HG03571 (cell line): Measurements from ENCODE around the gene TRMU.
"Not testable (repeated sequence)": the region's sequence is repeated elsewhere in the genome, so short reads cannot be mapped to it uniquely, and the experiment has no call there.

Experiments
- ATAC-seq: cut with Tn5 transposase; IDR thresholded peaks from one replicate; pipeline ENCODE4 v1.9.1; 2021; ENCODE audit not compliant: unreplicated experiment

Gene TRMU

DNA sequence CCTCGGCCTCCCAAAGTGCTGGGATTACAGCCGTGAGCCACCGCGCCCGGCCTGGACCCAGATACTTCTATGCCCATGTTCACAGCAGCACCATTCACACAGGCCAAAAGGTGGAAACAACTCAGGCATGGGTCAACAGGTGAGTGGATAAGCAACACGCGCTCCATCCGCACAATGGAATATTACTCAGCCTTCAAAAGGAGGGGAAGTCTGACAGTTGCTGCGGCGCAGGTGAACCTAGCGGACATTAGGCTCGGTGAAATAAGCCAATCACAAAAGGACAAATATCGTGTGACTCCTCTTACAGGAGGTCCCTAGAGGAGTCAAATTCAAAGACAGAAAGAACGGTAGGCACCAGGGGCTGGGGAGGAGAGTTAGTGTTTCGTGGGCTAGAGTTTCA is 47.0 kb downstream of the TRMU start:
- no peak for ATAC-seq

DNA sequence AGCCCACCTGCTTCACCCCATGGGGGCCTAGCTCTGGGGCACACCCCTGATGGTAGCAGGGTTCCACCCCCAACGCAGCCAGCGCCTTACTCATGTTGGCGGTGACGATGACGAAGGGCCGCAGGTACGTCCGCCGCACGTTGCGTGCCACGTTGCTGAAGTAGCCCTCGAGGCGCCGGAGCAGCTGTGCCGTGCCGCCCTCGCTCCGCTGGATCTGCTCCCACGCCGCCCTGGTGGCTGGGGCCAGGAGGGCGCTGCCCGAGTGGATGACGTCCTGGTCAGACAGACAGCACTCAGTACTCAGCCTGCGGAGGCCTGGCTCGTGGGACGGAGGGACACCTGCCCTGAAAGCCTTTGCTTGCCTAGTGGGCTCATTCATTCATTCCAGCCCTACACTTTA is 50.8 kb downstream of the TRMU start:
- ATAC-seq, result no peak

DNA sequence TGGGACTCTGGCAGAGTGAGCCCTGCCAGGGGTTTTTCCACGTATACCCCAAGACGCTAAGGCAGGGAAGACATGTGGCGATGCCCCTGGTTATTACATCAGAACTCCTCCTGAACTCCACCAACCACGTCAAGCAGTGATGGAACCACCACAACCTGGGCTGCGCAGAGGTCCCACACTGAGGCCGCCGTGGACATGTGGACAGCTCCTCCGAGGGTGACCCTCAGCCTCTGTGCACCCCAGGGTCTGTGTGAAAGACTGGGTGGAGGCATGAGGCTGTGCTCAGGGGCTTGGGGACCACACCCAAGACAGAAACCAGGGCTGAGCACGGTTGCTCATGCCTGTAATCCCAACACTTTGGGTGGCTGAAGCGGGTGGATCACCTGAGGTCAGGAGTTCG is 52.2 kb downstream of the TRMU start:
- no peak for ATAC-seq

DNA sequence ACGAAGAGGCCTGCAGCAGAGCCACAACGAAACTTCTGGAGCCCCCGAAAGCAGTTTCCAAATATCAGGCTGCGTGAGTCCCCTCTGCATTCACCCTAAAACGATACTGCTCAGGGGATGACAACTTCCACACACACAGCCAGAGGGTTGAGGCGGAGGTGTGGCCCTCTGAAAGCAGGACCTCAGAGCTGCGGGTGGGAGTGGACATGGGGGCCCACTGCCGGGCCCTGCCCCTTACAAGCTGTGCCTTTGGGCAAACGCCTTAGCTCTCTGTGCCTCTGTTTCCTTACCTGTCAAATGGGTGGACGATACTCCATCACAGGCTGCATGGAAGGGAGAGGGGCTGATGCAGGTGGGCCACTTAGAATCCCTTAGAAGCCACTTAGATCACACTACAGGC is 53.1 kb downstream of the TRMU start:
- no peak for ATAC-seq

DNA sequence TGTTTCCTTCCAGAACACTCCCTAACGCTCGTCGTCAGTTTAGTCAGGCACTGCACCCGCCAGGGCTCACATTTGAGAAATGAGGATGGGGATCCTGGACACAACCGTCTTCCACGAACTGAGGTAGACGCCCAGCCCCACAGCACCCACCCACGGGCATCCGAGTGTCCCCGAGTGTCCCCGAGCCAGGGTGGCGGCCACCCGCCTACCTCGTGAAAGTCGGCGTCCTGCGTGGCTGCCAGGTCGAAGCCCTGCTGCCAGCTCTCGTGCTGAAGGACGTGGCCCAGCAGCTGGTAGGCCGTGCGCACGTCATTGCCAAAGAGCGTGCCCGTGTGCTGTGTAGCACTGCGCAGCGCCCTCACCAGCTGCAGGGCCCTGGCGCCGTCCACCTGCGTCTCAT is 53.6 kb downstream of the TRMU start:
- no peak for ATAC-seq

DNA sequence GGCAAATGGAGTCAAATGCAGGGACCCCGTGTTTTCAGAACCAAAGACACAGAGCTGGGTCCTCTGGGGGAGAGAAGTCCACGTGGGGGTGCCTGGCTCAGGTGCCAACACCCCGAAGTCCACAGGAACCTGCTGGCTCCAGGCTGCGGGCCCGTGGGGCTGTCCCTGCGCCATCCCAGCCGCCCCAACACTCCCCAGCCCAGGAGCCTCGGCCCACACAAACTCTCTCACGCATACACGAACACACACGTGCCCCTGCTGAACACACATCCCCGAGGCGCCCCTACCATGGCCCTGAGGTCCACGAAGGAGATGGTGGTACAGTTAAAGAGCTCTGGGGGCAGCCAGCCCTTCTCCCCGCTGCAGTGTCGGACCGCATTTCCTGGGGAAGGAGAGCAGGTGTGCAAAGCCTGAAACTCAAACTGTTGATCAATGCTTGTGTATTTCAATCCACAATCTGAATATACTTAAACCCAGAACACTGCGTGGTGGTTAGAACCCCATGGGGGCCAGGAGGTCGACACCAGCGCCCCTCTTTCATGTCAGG is 54.7 kb downstream of the TRMU start:
- ATAC-seq, result no peak

DNA sequence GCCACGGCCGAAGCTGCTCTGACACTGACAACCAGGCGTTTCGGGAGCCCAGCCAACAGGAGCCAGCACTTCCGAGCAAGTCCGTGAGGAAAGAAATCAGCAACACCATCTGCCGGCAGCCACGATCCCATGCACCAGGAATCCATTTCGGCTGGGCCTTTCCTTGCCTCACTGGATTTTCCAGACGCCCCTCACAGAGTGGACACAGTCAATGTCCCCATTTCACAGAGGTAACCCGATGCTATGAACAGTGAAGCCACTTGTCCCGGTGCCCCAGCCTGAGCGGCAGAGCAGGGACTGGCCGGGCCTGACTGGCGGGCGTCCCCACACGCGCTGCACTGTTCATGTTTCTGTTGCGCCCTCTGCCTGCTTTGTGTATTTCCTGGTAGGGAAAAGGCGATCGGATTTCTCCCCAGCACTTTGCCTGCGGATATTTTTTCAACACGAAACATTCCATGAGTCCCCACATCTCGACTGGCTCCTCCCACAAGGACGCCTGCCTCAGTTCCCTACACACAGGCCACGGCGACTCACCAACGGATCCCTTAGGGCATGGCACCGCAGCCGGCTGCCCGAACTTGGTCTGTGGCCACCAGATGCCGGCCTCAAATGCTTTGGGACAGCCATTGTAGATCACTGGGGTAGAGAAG is 55.3 kb downstream of the TRMU start:
- ATAC-seq, result no peak

DNA sequence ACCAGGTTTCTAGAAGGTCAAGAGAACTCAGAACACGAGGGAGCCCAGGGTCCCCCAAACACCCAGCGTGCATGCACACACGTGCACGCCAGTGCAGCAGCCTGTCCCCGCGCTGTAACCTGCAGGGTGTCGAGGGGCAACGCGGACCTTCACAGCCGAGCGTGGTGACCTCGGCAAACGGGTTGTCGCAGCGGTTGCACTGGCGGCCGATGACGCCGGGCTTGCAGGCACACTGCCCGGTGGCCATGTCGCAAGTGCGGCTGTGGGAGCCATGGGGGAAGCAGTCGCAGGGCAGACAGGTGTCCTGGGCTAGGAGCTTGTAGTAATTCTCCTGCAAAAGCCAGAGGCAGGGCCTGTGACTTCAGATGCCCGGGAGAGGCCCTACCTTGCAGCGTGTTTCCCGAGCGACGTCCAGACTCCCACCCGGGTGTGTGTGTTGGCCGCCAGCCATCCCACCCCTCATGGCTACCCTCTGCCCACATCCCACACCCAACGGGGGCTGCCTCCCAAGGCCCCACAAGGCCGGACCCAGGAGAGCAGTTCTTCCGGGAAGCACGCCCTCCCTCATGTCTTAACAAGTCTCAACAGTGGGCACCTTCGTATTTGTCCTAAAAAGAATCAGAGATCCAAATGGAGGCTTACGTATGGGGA is 56.1 kb downstream of the TRMU start:
- ATAC-seq, result no peak

DNA sequence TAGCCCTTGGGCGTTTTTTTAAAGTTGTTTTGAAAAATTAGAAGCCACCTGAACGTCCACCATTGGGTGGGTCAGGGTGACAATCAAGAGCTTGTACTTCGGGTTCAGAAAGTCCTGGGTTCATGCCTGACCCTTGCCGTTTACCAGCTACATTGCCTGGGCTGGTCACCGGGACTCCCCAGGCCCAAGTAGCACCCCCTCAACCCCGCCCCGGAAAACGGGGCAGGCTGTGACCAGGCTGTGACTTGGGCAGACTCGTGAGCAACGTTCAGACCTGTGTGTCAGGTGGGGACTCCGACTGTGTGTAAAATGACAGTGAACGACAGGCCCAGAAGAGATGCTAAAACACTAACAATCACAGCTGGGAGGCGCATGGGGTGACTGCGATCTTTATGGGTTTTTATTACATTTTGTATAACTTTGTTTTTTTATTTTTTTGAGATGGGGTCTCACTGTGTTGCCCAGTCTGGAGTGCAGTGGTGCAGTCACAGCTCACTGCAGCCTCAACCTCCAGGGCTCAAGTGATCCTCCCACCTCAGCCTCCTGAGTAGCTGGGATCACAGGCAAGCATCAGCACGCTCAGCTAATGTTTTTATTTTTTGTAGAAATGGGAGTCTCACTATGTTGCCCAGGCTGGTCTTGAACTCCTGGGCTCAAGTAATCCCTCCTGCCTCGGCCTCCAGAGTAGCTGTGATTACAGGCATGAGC is 56.8 kb downstream of the TRMU start:
- ATAC-seq, result no peak

DNA sequence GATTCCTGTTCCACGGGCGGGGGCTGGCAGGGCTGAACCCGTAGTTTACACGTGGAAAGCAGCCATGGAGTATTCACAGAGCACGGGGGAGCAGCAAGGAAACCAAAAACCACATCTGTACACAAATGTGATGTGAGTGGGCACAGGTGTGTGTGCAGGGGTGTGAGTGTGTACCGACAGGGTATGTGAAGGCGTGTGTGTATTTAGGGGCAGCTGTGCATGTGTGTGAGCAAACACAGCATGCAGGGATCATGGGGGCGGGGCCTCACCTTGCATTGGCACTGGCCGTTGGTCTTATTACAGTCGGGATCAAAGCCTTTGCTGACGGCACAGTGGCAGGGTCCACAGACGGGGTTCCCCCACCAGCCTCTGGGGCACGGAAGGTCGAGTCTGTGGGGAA is 58.4 kb downstream of the TRMU start:
- ATAC-seq, result no peak

DNA sequence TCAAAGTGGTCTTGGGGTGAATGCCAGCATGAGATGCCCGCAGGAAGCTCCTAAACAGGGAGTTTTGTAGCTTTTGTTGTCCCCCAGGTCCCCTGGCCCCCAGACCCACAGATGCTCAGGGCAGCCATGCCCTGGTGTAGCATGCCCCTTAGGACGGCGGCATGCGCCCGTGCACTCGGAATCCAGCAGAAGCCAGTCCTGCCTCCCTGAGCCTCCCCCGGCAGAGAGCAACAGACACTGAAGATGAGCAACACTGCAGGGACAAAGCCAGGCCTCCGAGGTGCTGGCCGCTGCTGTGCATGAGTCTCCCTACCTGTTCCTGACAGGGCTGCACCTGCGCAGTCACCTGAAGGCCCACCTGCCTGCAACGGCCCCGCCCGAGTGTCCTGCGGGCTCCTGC is 59.1 kb downstream of the TRMU start:
- no peak for ATAC-seq

DNA sequence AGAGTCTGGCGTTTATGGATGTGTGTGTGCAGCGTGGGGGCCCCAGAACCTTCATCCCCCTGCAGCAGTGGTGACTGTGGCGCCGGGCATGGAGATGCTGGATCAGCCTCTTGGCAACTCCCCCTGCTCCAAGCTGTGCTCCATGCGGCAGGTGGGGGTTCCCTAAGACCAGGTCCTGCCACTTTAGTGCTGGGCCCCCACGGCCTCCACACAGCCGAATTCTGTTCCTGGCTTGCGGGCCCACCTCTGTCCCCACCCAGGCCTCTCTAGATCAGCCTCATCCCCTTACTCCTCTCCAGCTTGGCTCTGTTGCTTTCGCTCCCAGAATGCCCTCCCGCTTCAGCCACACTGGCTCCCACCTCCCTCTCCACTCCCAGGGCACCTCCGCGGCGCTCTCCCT is 59.6 kb downstream of the TRMU start:
- ATAC-seq, result no peak

DNA sequence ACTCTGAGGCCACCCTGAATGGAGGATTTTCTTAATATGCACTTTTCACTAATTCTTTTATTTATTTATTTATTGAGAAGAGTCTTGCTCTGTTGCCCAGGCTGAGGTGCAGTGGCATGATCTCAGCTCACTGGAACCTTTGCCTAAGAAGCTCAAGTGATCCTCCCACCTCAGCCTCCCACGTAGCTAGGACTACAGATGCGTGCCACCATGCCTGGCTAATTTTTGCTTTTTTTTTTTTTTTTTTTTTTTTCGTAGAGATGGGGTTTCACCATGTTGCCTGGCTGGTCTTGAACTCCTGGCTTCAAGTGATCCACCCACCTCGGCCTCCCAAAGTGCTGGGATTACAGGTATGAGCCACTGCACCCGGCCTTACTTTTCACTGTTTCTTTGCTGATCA is 61.5 kb downstream of the TRMU start:
- ATAC-seq, result not testable (repeated sequence)

DNA sequence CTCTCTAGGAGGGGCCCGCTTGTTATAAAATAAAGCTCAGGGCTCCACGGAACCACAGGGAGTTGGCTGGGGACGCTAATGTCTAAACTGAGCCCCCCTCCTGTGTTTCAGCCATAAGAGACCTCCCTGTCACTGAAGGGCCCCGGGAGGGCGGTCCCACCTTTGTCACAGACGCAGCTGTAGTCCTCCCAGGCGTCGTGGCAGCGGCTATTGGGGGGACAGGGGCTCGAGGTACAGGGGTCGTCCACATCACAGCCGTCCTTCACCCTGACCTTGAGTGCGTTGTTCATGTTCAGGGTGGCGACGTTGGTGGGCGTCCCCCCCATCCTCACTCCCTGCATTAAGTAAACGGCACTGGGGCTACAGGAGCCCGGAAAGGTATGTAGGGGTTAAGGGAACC is 62.0 kb downstream of the TRMU start:
- ATAC-seq, result no peak

DNA sequence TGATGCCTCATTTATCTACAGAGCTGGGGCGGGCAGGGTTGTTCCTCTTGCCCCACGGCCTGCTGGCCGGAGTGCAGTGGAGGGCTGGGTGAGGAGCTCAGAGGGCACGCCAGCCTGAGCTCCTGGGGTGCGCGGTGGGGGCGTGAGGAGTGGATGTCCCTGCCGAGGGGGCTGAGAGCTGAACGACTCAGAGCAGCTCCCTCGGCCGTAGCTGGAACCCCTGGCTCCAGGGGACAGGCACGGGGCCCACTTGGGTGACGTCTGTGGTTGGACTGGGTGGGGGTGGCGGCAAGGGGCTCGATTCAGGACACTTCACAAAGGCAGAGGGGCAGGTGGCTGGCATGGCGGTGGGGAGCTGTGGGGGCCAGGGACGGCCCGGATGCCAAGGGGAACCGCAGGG is 62.4 kb downstream of the TRMU start:
- no peak for ATAC-seq

DNA sequence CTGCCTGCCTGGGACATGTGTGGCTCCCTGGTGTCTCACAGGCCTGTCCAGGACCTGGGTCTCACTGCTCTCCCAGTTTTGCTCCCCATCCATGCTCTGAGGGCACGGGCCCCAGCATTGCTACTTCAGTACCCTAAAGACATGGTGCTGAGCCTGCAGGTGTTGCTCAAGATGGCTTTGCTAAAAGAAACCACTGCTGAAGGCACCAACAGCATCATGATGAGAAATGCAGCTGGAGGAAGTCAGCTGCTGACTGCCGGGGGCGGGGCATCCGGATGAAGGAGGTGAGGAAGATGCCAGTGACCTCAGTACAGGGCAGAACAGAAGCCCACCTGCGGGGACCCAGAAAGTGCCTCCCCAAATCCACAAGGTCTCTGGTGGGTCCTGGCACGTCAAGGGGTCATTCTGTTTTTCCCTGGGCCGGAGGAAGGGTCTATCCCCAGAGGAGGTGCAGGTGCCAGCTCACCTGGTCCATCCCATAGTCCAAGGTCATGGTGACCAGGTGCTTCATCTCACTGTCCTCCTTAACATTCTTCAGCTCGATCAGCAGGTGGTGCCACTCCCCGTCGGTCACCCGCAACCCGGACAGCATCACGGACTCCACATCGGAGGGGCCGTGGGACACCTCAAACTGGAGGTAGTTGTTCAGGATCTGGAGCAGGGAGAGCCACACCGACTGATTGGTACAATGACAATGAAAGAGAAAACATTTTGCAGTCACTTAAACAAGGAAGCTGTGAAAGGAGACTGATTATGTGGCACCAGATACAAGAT is 63.9 kb downstream of the TRMU start:
- no peak for ATAC-seq

DNA sequence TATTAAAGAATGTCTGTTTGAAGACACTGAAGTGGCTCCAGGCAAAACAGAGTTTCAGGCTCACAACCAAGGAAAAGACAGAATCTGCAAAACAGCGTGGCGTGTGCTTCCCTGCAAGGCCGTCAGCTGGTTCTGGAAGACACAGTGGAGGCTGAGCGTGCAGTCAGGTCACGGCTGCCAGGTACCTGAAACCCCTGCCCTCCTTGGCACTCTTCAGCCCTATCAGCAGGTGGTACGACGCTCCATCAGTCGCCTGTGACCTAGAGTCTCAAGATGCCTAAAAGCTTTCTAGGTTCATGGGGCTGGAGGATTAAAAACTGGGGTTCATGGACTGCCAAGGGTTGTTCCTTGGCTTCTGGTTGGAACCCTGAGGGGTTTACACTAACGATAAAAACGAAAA is 65.9 kb downstream of the TRMU start:
- no peak for ATAC-seq

DNA sequence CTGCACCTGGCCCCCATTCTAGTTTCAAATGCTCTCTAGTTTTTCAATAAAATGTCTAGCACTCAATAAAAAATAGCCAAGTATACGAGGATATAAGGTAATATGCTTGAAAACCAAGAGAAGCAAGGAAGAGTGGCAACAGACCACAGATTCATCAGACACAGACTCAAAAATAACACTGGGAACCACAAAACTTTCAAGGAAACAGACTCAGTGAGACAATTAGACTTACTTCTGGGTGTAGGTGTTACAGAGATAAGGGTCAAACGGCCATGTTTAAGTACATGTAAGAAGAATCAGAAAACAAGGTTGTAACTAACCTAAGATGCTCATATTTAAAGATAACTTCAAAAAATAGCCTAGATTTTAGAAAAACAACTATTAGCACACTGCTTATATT is 67.0 kb downstream of the TRMU start:
- ATAC-seq, result no peak

DNA sequence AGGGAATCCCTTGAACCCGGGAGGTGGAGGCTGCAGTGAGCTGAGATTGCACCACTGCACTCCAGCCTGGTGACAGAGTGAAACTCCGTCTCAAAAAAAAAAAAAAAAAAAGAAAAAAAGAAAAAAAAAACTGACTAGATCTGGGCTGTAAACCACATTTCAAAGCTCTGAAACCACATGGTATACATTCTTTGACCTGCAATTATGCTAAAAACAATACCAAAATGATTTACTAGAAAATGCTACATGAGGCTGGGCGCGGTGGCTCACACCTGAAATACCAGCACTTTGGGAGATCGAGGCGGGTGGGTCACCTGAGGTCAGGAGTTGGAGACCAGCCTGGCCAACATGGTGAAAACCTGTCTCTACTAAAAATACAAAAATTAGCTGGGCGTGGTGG is 68.4 kb downstream of the TRMU start:
- not testable (repeated sequence) for ATAC-seq

DNA sequence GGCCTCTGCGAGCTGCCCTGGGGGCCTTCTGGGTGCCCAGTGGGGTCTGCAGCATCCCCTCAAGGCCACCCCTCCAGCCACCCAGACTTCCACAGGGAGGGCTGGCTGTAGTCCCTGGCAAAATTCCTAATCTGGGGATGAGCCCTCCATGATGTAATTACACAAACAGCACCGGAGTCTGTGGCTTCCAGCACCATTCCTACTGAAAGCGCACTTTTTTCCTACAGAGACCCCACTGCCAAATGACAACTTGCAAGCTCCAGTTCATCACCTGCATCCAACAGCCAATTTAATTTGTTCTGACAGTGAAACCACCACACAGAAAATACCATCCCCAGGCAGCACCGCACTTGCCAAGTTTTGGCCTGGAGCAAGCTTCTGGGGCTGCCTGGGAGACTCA is 70.4 kb downstream of the TRMU start:
- no peak for ATAC-seq

DNA sequence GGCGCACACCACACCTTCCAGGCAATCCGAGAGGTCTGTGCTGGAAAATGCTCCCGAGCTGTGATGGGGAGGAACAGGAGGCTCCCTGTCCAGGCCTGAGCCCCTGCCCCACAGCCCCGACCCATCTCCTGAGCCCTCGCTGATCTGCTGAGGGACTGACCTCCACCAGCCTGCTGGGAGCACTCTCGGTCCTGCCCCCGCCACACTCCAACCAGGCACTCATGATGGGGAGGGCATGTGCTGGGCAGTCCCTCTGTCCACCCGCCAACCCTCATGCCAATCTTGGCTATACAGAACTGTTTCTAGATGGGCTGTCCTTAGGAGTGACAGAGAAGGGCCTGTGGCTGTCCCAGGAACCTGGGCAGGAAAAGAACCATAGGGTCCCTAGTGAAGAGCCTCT is 70.8 kb downstream of the TRMU start:
- no peak for ATAC-seq

DNA sequence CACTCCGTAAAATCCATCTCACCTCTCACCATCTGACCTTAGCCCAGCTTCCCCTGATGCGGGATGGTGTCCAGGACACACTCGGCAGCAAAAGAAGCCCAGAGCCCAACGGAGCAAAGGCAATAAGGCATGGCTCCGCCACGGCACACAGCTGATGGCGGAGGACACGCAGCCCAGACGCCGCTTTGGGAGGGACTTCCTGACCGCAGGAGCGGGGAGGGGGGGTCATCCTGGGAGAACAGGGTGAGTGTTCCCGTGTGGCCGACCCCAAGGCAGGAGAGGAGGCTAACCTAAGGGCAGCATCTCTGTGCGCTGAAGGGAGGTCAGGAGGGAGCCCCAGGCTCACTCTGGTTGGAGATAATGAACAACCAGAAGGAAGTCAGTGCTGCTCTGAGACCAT is 71.3 kb downstream of the TRMU start:
- ATAC-seq, result no peak
